RWPE2 (cell line): Measurements from ENCODE around the gene NKAIN4.

Source experiments
- ATAC-seq: fragments of 200-7000 bp; cut with Tn5 transposase; 3 replicates; pipeline ENCODE4 v1.9.1; 2021; ENCODE audit warnings: low read depth
- DNase-seq: peaks from one replicate; pipeline ENCODE4 v3.0.0-alpha.2; 2020; ENCODE audit warnings: low spot score
- H3K27ac ChIP-seq: fragments of 450-650 bp; 2 replicates; pipeline ENCODE4 v1.5.1; 2017; ENCODE audit warnings: mild to moderate bottlenecking; ENCODE audit not compliant: poor library complexity, severe bottlenecking
- H3K27me3 ChIP-seq: fragments of 250-450 bp; sonication (Bioruptor Pico); 2 replicates; pipeline ENCODE4 v1.5.1; 2021; ENCODE audit warnings: mild to moderate bottlenecking, moderate library complexity; ENCODE audit not compliant: insufficient read depth, poor library complexity, severe bottlenecking
- H3K36me3 ChIP-seq: fragments of 250-450 bp; sonication (Bioruptor Pico); 2 replicates; pipeline ENCODE4 v1.5.1; 2020; ENCODE audit warnings: low read depth, mild to moderate bottlenecking, moderate library complexity
- H3K4me1 ChIP-seq: fragments of 250-450 bp; sonication (Bioruptor Pico); 2 replicates; pipeline ENCODE4 v1.5.1; 2021; ENCODE audit warnings: mild to moderate bottlenecking, moderate library complexity; ENCODE audit not compliant: insufficient read depth, poor library complexity, severe bottlenecking
- H3K4me3 ChIP-seq: fragments of 250-450 bp; sonication (Bioruptor Pico); 2 replicates; pipeline ENCODE4 v1.5.1; 2021; ENCODE audit warnings: mild to moderate bottlenecking, moderate library complexity; ENCODE audit not compliant: severe bottlenecking
- H3K9me3 ChIP-seq: fragments of 250-450 bp; sonication (Bioruptor Pico); 2 replicates; pipeline ENCODE4 v1.5.1; 2021; ENCODE audit warnings: mild to moderate bottlenecking, moderate library complexity; ENCODE audit not compliant: severe bottlenecking
- TF ChIP-seq, protein P1 (sequence below): fragments of 450-650 bp; IDR thresholded peaks from one replicate; pipeline ENCODE4 v1.5.1; 2017; ENCODE audit warnings: mild to moderate bottlenecking, moderate library complexity; ENCODE audit not compliant: poor library complexity, severe bottlenecking

Gene NKAIN4

DNA sequence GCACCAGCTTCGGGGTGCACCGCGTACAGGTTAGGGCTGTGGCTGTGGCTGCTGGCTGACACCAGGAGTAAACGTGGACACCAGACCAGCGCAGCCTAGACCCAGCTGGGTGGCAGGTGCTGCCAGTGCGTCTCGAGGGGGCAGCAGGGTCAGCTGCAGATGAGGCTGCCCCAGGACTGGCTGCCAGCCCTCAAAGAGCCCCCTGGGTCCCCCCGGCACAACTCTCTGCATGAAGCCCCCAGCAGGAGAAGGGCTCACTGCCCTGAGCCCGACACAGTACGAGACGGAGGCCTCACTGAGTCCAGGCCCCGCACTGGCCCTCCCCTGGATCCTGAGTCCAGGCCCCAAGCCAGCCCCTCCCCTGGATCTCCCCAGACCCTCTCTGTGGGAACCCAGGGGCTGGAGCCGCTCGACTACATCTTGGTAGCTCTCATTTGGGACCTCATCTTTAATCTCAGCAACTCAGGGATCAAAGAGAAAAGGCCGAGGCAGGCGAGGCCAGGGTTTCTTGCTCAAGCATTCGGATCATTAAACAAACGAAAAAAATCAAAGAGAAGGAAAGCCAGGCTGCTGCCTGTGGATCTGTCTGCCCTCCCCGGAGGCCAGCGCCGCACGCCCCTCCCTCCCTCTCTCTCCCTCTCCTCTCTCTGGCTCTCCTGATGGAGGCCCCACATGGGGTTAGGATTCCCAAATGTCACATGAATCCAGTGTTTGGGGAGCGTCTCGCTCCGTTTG, 7.0 kb upstream of the NKAIN4 start:
- Histone ChIP-seq H3K4me1 (peaks cover 2% of the 10 kb centered on the region), H3K4me3 (no peak overlapping the region), H3K27me3 (peaks cover 31% of the 10 kb centered on the region), H3K36me3 (no peaks in the 10 kb centered on the region), H3K9me3 (no peaks in the 10 kb centered on the region), H3K27ac (no peak overlapping the region)
- ATAC-seq (no peak; the same call in 2 of the 3 replicates), DNase-seq (no peak)
- TF ChIP-seq, protein P1, sequence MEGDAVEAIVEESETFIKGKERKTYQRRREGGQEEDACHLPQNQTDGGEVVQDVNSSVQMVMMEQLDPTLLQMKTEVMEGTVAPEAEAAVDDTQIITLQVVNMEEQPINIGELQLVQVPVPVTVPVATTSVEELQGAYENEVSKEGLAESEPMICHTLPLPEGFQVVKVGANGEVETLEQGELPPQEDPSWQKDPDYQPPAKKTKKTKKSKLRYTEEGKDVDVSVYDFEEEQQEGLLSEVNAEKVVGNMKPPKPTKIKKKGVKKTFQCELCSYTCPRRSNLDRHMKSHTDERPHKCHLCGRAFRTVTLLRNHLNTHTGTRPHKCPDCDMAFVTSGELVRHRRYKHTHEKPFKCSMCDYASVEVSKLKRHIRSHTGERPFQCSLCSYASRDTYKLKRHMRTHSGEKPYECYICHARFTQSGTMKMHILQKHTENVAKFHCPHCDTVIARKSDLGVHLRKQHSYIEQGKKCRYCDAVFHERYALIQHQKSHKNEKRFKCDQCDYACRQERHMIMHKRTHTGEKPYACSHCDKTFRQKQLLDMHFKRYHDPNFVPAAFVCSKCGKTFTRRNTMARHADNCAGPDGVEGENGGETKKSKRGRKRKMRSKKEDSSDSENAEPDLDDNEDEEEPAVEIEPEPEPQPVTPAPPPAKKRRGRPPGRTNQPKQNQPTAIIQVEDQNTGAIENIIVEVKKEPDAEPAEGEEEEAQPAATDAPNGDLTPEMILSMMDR = no peak

DNA sequence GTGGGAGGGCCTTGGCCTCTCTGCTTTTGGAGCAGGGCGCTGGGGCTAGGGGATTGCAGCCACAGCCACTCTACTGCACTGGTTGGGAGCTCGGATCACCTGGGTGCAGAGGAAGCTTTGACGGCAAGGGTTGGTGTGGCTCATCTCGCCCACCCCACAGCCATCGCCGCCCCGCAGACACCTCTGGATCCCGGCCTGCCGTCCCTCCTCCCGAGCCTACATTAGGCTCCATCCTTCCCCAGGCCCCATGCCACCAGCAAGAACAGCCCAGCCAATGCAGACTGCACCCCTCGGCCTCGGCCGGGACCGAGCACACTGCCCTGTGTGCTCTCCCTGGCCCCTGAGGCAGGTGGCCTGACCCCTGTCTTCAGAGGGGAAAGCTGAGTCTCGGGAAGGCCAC, 6.3 kb upstream of the NKAIN4 start:
- H3K4me1 ChIP-seq = peaks cover 6% of the 10 kb centered on the region

DNA sequence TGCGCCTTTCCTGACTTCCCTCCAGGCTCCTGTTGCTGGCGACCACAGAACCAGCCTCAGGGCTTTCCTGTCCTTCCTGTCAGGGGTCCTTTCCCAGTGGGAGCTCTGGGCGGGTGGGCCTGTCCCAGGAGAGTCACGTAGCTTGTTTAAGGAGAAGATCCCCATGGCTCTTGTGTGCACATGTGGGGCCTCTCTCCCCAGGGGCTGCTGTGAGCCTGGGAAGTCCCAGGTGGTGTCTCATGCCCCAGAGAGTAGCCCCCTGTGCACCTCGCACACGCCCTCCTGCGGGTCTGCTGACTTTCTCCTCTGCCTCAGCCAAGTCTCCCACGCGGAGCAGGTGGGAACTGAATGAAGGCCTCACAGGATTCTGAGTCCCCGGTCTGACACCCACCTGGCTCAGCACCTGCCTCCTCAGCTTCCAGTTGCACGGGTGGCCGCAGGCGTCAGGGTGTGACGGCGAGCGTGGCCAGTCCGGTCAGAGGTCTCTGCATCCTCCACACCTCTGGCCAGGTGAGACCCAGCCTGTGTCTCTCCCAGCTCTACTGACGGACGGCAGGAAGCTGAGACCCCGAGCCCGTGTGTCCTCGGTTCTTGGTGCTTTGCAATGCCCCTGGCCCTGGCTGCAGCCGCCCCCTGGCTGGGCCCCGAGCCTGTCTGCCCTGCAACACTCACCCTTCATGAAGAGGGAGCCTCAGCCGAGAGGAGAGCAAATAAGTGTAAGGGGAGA, 5.6 kb upstream of the NKAIN4 start:
- peaks cover 44% of the 10 kb centered on the region for H3K27me3 ChIP-seq
- ATAC-seq = no peak

More for the DNA sequence above, 6.3 kb upstream of the NKAIN4 start:
- ATAC-seq = no peak
- no peak for DNase-seq
- Histone ChIP-seq H3K36me3 (no peaks in the 10 kb centered on the region), H3K27ac (no peak overlapping the region), H3K4me3 (no peak overlapping the region), H3K27me3 (peaks cover 38% of the 10 kb centered on the region), H3K9me3 (no peaks in the 10 kb centered on the region)
- TF ChIP-seq, protein P1 = no peak

DNA sequence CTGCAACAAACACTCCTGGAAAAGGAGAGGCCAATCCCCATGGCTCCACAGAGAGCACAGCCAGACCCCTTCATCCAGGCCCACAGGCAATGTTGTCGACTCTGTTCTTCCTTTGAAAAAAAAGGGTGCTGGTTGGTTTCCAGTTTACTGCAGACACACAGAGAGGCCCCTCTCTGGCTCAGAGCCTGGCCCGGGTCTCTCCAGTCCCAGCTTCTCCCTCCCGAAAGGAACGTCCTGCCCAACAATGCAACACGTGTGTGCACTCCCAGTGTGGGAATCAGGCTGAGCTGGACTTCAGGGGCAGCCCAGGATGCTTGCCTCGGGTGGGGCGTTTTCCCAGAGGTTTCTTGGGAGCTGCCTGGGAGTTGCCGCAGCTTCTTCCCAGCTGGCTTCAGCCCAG, 4.5 kb upstream of the NKAIN4 start:
- no peak for ATAC-seq
- Histone ChIP-seq H3K4me3 (no peak overlapping the region), H3K36me3 (no peaks in the 10 kb centered on the region), H3K27me3 (peaks cover 51% of the 10 kb centered on the region), H3K4me1 (peaks cover 6% of the 10 kb centered on the region), H3K27ac (no peak overlapping the region), H3K9me3 (no peaks in the 10 kb centered on the region)
- TF ChIP-seq, protein P1 = no peak
- no peak for DNase-seq

More for the DNA sequence above, 5.6 kb upstream of the NKAIN4 start:
- Histone ChIP-seq H3K4me1 (peaks cover 6% of the 10 kb centered on the region), H3K4me3 (no peak overlapping the region), H3K36me3 (no peaks in the 10 kb centered on the region), H3K27ac (no peak overlapping the region), H3K9me3 (no peaks in the 10 kb centered on the region)
- TF ChIP-seq, protein P1 = no peak
- DNase-seq = no peak
